A549 (cell line): ENCODE measurements around the gene ALG3. TPM values are rescaled to one million over a fixed set of nuclear protein-coding genes. Genes with fewer than 3 reads are reported as not detected.
A peak's percentile ranks its signal among the peaks of the same experiment; 100 is the strongest.

Experiments used
- ATAC-seq, 2 experiments: fragments of 200-7000 bp in 1 of 2; fragments of >200 bp in 1 of 2; cut with Nextera tagmentation in 1 of 2; cut with Tn5 transposase in 1 of 2; 3 replicates each; pipeline versions ENCODE4 v1.8.0 to v1.9.1; 2018 to 2020; ENCODE audit warnings: mild to moderate bottlenecking in 1 of 2, moderate library complexity in 1 of 2
- CTCF ChIA-PET: fragments of 300-600 bp; sonication (Branson Sonifier 250); formaldehyde crosslinking; extraction: SDS; loops from one replicate; lab custom pipeline; 2021; ENCODE audit warnings: antibody characterized with exemption, inconsistent platforms; lab: Yijun Ruan, JAX
- POLR2A ChIA-PET: fragments of 350-600 bp; formaldehyde crosslinking; extraction: SDS; loops from one replicate; lab custom pipeline; 2021; ENCODE audit warnings: antibody characterized with exemption, inconsistent platforms; lab: Yijun Ruan, JAX
- DNase-seq, 2 experiments: peaks; one replicate each; pipeline versions ENCODE4 v3.0.0 to v3.0.0-alpha.2; 2011 to 2016; ENCODE audit warnings: low read depth in 1 of 2, low spot score in 1 of 2
- FAIRE-seq: peaks from 2 replicates; lab custom pipeline; 2011; peaks lifted over from hg19 to GRCh38; lab: Jason Lieb, UNC
- H3K27ac ChIP-seq, 2 experiments: fragments of >200 bp; sonication (Bioruptor Twin); formaldehyde crosslinking; 3 replicates each; pipeline ENCODE4 v1.5.1; 2016 to 2017
- H3K4me1 ChIP-seq: fragments of >200 bp; sonication (Bioruptor Twin); formaldehyde crosslinking; 3 replicates; pipeline ENCODE4 v1.6.1; 2016
- H3K4me2 ChIP-seq: fragments of >200 bp; sonication (Bioruptor Twin); formaldehyde crosslinking; 3 replicates; pipeline ENCODE4 v1.6.1; 2016
- H3K4me3 ChIP-seq: fragments of >200 bp; sonication (Bioruptor Twin); formaldehyde crosslinking; 3 replicates; pipeline ENCODE4 v1.5.1; 2016
- H3K9me3 ChIP-seq: fragments of >200 bp; sonication (Bioruptor Twin); formaldehyde crosslinking; 3 replicates; pipeline ENCODE4 v1.6.1; 2016
- CBX2 ChIP-seq: fragments of 200-600 bp; sonication (generic); IDR thresholded peaks from 2 replicates; pipeline ENCODE4 v1.6.1; 2016; ENCODE audit warnings: low read depth, mild to moderate bottlenecking, borderline replicate concordance
- CBX8 ChIP-seq: fragments of 200-600 bp; sonication (generic); IDR thresholded peaks from 2 replicates; pipeline ENCODE4 v1.6.1; 2016
- CEBPB ChIP-seq, 2 experiments: fragments of >200 bp in 1 of 2; sonication (Bioruptor Twin) in 1 of 2; formaldehyde crosslinking in 1 of 2; IDR thresholded peaks; 2 replicates each; pipeline ENCODE4 v1.6.1; 2012 to 2016
- EHMT2 ChIP-seq: fragments of 200-600 bp; sonication (generic); IDR thresholded peaks from 2 replicates; pipeline ENCODE4 v1.6.1; 2016; ENCODE audit warnings: antibody characterized with exemption, low read depth, mild to moderate bottlenecking, moderate library complexity
- FOSB ChIP-seq: fragments of 250-450 bp; sonication (Bioruptor Pico); IDR thresholded peaks from 2 replicates; pipeline ENCODE4 v1.5.0; 2020; ENCODE audit warnings: mild to moderate bottlenecking, moderate library complexity
- JUN ChIP-seq, 2 experiments: fragments of >200 bp; sonication (Bioruptor Twin); formaldehyde crosslinking; IDR thresholded peaks; 2 replicates in 1 of 2; 3 replicates in 1 of 2; pipeline ENCODE4 v1.6.1; 2016 to 2017
- JUNB ChIP-seq: fragments of >200 bp; sonication (Bioruptor Twin); formaldehyde crosslinking; IDR thresholded peaks from 2 replicates; pipeline ENCODE4 v1.6.1; 2016
- KDM5A ChIP-seq: fragments of 200-600 bp; sonication (generic); IDR thresholded peaks from 2 replicates; pipeline ENCODE4 v1.6.1; 2016; ENCODE audit warnings: antibody characterized with exemption, mild to moderate bottlenecking
- MAFK ChIP-seq: fragments of 450-650 bp; IDR thresholded peaks from 2 replicates; pipeline ENCODE4 v1.6.1; 2014; ENCODE audit not compliant: partially characterized antibody
- MAZ ChIP-seq: fragments of 150-350 bp; IDR thresholded peaks from 2 replicates; pipeline ENCODE4 v1.6.1; 2014; ENCODE audit warnings: antibody characterized with exemption, low read depth, low read length, borderline replicate concordance
- MYC ChIP-seq: IDR thresholded peaks from 2 replicates; pipeline ENCODE4 v1.6.1; 2012; ENCODE audit warnings: mild to moderate bottlenecking, inconsistent platforms, low read length, improper control_type of control experiment, borderline replicate concordance
- NFE2L2 ChIP-seq: fragments of 150-350 bp; conservative IDR thresholded peaks from 2 replicates; pipeline ENCODE4 v1.6.1; 2014; ENCODE audit warnings: low read length
- NPAS2 ChIP-seq: fragments of 250-450 bp; sonication (Bioruptor Pico); IDR thresholded peaks from 2 replicates; pipeline ENCODE4 v1.8.0; 2022; ENCODE audit warnings: mild to moderate bottlenecking, moderate library complexity, borderline replicate concordance
- RAD21 ChIP-seq, 2 experiments: fragments of >200 bp in 1 of 2; sonication (Bioruptor Twin) in 1 of 2; formaldehyde crosslinking in 1 of 2; IDR thresholded peaks in 1 of 2; conservative IDR thresholded peaks in 1 of 2; 2 replicates in 1 of 2; 3 replicates in 1 of 2; pipeline ENCODE4 v1.6.1; 2012 to 2018; ENCODE audit warnings: inconsistent platforms in 1 of 2
- RCOR1 ChIP-seq: fragments of 150-350 bp; IDR thresholded peaks from 2 replicates; pipeline ENCODE4 v1.6.1; 2014; ENCODE audit warnings: antibody characterized with exemption, low read length, low read depth
- SMC3 ChIP-seq: fragments of >200 bp; sonication (Bioruptor Twin); formaldehyde crosslinking; IDR thresholded peaks from 3 replicates; pipeline ENCODE4 v1.6.1; 2018; ENCODE audit warnings: inconsistent platforms
- TP53 ChIP-seq: fragments of 250-450 bp; sonication (Bioruptor Pico); IDR thresholded peaks from 2 replicates; pipeline ENCODE4 v1.5.0; 2021; ENCODE audit warnings: mild to moderate bottlenecking, moderate library complexity
- ZC3H11A ChIP-seq: fragments of 450-650 bp; IDR thresholded peaks from 2 replicates; pipeline ENCODE4 v1.6.1; 2014; ENCODE audit warnings: antibody characterized with exemption, mild to moderate bottlenecking
- ZFP36 ChIP-seq: fragments of 450-650 bp; IDR thresholded peaks from 2 replicates; pipeline ENCODE4 v1.6.1; 2014; ENCODE audit warnings: borderline replicate concordance; ENCODE audit not compliant: partially characterized antibody
- ZNF302 ChIP-seq: fragments of 250-450 bp; sonication (Bioruptor Pico); IDR thresholded peaks from 2 replicates; pipeline ENCODE4 v1.9.0; 2021; ENCODE audit warnings: inconsistent platforms, mild to moderate bottlenecking, moderate library complexity
- WGBS: methylation state at CpG from one replicate; pipeline ENCODE4 v1.1.6; 2017; ENCODE audit errors: missing lambda C conversion rate; 5-methylcytosine and 5-hydroxymethylcytosine counted together
- polyA plus RNA-seq, 4 experiments: library from polyadenylated mRNA; depleted of rRNA in 3 of 4; stranded (reverse); fragments of >200 nt; fragmentation: RNase III in 1 of 4; extraction: RNeasy Plus Mini Kit Qiagen cat#74134 plus additional on column Dnase treatment in 1 of 4; gene quantifications; 2 replicates in 3 of 4; 3 replicates in 1 of 4; pipeline ENCODE4 v1.2.3, GENCODE V29; 2011 to 2017
- TF ChIP-seq, protein P1 (sequence below): fragments of >200 bp; sonication (Bioruptor Twin); formaldehyde crosslinking; IDR thresholded peaks from 3 replicates; pipeline ENCODE4 v1.5.1; 2016
- TF ChIP-seq, protein P2 (sequence below): fragments of 200-600 bp; sonication (generic); IDR thresholded peaks from 2 replicates; pipeline ENCODE4 v1.6.1; 2016; ENCODE audit warnings: antibody characterized with exemption, mild to moderate bottlenecking, moderate library complexity
- TF ChIP-seq, protein P3 (sequence below): fragments of 150-350 bp; IDR thresholded peaks from 2 replicates; pipeline ENCODE4 v1.6.1; 2014; ENCODE audit warnings: low read depth, mild to moderate bottlenecking, low read length
- TF ChIP-seq, protein P4 (sequence below): fragments of 250-450 bp; sonication (Bioruptor Pico); IDR thresholded peaks from 2 replicates; pipeline ENCODE4 v1.5.0; 2020; ENCODE audit warnings: low read depth, mild to moderate bottlenecking, moderate library complexity
- TF ChIP-seq, protein P5 (sequence below): IDR thresholded peaks from 2 replicates; pipeline ENCODE4 v1.6.1; 2012; ENCODE audit warnings: low read depth, borderline replicate concordance

ALG3 gene
- polyA plus RNA-seq, 2 of the 4 experiments (the other 2 are of a cell fraction): 49.1 to 59.6 TPM

DNA sequence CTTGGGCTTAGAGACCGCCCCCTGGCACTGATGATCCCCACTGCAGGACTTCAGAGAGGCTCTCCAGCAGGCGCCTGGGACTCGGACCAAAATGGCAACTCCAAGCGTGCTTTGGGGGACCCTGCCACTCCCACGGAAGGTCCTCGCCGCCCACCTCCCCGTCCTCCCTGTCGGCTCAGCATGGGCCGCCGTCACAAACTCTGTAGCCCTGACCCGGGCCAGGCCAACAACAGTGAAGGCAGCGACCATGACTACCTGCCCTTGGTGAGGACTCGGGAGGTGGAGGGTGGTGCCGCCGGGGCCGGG is 7.7 kb downstream of the ALG3 start:
- FAIRE-seq: no peak
- Histone ChIP-seq H3K4me1 (no peaks in the 10 kb centered on the region), H3K4me2 (no peak overlapping the region), H3K27ac (no peak overlapping the region), H3K4me3 (no peak overlapping the region), H3K9me3 (no peaks in the 10 kb centered on the region)
- 100% methylated on average over 4 of the region's 17 CpGs for WGBS
- no peak for DNase-seq
- ATAC-seq: no peak; a peak in 1 of 6 replicates
- TF ChIP-seq EHMT2 (no peak), ZNF302 (CRISPR knock-in tag) (no peak), NFE2L2 (no peak), CBX2 (no peak), SMC3 (no peak), CEBPB (IDR thresholded peaks at IDR 0.05) (no peak), ZC3H11A (no peak), FOSB (CRISPR knock-in tag) (no peak), MYC (no peak)
- POLR2A ChIA-PET: no interaction called here
- CTCF ChIA-PET: interaction anchor here (1.0 to 5.3 kb wide), 4 partner anchors 13 to 345 kb away, joined by 3 to 44 read pairs (median 5); partner anchors contain the start of gene VWA5B2

DNA sequence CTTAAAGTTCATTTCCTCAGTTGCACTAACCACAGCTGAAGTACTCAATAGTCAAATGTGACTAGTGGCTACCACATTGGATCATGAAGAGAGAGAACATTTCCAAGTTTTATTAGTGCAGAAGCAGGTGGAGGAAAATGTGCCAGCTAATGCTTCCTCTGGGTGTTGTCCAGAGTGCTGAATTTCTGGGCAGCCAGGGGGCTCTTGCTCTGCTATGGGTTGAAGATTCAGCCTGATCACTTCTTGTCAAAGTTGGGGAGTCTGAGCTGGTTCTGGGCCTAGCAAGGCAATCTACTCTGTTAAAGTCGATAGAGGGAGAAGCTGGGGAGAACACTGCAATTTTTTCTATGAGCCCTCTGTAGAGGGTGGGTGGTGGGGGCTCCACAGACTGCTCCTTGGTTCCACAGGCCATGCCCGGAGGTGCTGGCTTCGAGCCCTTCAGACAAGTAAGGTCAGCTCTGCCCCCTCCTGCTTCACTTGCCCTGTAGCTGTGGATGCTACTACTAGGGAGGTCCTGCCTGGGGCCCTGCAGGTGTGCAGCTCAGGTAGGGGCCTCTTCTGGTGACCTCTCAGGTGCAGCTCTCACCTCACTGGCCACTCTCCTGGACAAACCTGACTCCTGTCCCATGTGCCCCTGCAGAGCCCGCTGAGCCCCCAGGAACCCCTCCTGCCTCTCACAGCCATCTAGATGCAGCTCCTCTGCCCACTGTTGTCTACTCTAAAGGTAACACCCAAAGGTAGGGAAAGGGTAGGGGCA is 8.2 kb downstream of the ALG3 start:
- ATAC-seq (peak; percentile 33 to 53; a peak in 4 of 6 replicates), DNase-seq (no peak), FAIRE-seq (no peak)
- ChIA-PET POLR2A (no interaction called here), CTCF (interaction anchor here (0.7 to 5.3 kb wide), 5 partner anchors 12 to 345 kb away, joined by 3 to 44 read pairs (median 4); partner anchors contain the start of gene VWA5B2)
- no peak overlapping the region for H3K4me2 ChIP-seq
- H3K4me1 ChIP-seq: no peaks in the 10 kb centered on the region
- no peaks in the 10 kb centered on the region for H3K9me3 ChIP-seq
- TF ChIP-seq, protein P1, sequence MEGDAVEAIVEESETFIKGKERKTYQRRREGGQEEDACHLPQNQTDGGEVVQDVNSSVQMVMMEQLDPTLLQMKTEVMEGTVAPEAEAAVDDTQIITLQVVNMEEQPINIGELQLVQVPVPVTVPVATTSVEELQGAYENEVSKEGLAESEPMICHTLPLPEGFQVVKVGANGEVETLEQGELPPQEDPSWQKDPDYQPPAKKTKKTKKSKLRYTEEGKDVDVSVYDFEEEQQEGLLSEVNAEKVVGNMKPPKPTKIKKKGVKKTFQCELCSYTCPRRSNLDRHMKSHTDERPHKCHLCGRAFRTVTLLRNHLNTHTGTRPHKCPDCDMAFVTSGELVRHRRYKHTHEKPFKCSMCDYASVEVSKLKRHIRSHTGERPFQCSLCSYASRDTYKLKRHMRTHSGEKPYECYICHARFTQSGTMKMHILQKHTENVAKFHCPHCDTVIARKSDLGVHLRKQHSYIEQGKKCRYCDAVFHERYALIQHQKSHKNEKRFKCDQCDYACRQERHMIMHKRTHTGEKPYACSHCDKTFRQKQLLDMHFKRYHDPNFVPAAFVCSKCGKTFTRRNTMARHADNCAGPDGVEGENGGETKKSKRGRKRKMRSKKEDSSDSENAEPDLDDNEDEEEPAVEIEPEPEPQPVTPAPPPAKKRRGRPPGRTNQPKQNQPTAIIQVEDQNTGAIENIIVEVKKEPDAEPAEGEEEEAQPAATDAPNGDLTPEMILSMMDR: no peak
- no peak for TF ChIP-seq KDM5A
- no peak for TF ChIP-seq CBX2
- no peak for TF ChIP-seq MAFK
- TF ChIP-seq, protein P2, sequence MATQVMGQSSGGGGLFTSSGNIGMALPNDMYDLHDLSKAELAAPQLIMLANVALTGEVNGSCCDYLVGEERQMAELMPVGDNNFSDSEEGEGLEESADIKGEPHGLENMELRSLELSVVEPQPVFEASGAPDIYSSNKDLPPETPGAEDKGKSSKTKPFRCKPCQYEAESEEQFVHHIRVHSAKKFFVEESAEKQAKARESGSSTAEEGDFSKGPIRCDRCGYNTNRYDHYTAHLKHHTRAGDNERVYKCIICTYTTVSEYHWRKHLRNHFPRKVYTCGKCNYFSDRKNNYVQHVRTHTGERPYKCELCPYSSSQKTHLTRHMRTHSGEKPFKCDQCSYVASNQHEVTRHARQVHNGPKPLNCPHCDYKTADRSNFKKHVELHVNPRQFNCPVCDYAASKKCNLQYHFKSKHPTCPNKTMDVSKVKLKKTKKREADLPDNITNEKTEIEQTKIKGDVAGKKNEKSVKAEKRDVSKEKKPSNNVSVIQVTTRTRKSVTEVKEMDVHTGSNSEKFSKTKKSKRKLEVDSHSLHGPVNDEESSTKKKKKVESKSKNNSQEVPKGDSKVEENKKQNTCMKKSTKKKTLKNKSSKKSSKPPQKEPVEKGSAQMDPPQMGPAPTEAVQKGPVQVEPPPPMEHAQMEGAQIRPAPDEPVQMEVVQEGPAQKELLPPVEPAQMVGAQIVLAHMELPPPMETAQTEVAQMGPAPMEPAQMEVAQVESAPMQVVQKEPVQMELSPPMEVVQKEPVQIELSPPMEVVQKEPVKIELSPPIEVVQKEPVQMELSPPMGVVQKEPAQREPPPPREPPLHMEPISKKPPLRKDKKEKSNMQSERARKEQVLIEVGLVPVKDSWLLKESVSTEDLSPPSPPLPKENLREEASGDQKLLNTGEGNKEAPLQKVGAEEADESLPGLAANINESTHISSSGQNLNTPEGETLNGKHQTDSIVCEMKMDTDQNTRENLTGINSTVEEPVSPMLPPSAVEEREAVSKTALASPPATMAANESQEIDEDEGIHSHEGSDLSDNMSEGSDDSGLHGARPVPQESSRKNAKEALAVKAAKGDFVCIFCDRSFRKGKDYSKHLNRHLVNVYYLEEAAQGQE: peak; percentile 88
- no peak overlapping the region for H3K27ac ChIP-seq
- no peak overlapping the region for H3K4me3 ChIP-seq
- 50% methylated on average over 2 of the region's 4 CpGs for WGBS

DNA sequence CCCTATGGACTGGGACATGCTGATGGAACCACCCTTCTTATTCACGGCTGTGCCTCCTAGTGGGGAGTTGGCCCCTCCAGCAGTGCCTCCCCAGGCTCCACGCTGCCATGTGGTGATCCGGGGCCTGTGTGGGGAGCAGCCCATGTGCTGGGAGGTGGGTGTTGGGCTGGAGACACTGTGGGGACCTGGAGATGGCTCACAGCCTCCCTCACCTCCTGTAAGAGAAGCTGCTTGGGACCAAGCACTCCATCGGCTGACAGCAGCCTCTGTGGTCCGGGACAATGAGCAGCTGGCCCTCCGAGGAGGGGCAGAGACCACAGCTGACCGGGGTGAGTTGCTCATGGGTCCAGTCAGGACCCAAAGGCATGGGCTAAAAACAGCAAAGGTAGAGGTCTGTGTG is 9.1 kb downstream of the ALG3 start:
- H3K4me3 ChIP-seq: no peak overlapping the region
- POLR2A ChIA-PET: no interaction called here
- FAIRE-seq (no peak), ATAC-seq (no peak), DNase-seq (no peak)
- 89% methylated on average over 5 of the region's 7 CpGs for WGBS
- no peaks in the 10 kb centered on the region for H3K9me3 ChIP-seq
- no peaks in the 10 kb centered on the region for H3K4me1 ChIP-seq
- H3K4me2 ChIP-seq: no peak overlapping the region
- CTCF ChIA-PET: interaction anchor here (1.5 to 5.3 kb wide), 5 partner anchors 10 to 344 kb away, joined by 3 to 44 read pairs (median 7); partner anchors contain the start of genes EEF1AKMT4 and VWA5B2
- H3K27ac ChIP-seq: no peak overlapping the region
- no peak for TF ChIP-seq EHMT2
- TF ChIP-seq, protein P3, sequence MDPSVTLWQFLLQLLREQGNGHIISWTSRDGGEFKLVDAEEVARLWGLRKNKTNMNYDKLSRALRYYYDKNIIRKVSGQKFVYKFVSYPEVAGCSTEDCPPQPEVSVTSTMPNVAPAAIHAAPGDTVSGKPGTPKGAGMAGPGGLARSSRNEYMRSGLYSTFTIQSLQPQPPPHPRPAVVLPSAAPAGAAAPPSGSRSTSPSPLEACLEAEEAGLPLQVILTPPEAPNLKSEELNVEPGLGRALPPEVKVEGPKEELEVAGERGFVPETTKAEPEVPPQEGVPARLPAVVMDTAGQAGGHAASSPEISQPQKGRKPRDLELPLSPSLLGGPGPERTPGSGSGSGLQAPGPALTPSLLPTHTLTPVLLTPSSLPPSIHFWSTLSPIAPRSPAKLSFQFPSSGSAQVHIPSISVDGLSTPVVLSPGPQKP: no peak
- TF ChIP-seq RAD21 (conservative IDR thresholded peaks at IDR 0.05 in 1 of 2, IDR thresholded peaks at IDR 0.05 in 1 of 2): no peak
- TF ChIP-seq RCOR1: no peak
- TF ChIP-seq, protein P4, sequence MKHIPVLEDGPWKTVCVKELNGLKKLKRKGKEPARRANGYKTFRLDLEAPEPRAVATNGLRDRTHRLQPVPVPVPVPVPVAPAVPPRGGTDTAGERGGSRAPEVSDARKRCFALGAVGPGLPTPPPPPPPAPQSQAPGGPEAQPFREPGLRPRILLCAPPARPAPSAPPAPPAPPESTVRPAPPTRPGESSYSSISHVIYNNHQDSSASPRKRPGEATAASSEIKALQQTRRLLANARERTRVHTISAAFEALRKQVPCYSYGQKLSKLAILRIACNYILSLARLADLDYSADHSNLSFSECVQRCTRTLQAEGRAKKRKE (CRISPR knock-in tag): no peak
- TF ChIP-seq CBX8: no peak
- no peak for TF ChIP-seq MAZ
- no peak for TF ChIP-seq ZFP36
- no peak for TF ChIP-seq MYC
- no peak for TF ChIP-seq NPAS2 (CRISPR knock-in tag)
- no peak for TF ChIP-seq TP53 (CRISPR knock-in tag)
- TF ChIP-seq JUNB: no peak
- TF ChIP-seq JUN (IDR thresholded peaks at IDR 0.05): no peak
- no peak for TF ChIP-seq CEBPB (IDR thresholded peaks at IDR 0.05)
- TF ChIP-seq, protein P5, sequence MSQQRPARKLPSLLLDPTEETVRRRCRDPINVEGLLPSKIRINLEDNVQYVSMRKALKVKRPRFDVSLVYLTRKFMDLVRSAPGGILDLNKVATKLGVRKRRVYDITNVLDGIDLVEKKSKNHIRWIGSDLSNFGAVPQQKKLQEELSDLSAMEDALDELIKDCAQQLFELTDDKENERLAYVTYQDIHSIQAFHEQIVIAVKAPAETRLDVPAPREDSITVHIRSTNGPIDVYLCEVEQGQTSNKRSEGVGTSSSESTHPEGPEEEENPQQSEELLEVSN: no peak
